NCI-H1048 (cell line): ENCODE data around the gene UNKL.

Experiments used
- DNase-seq: peaks from one replicate; lab custom pipeline; 2025; lab: John Stamatoyannopoulos, UW

The UNKL gene

GRCh38 chr16:1351582-1352362 lies 62.7 kb downstream of the UNKL start, which contains the start of the genes GNPTG and TSR3:
Gene GNPTG (plus strand): TSS chr16:1351931. CDS start chr16:1351966, 35 bp downstream.
Gene TSR3 (minus strand): TSS chr16:1351878. CDS start chr16:1351804, 74 bp downstream.
- DNase-seq, result peak; percentile 27

GRCh38 chr16:1351215-1351581 lies 63.3 kb downstream of the UNKL start:
- DNase-seq, result no peak

GRCh38 chr16:1350691-1351090 lies 63.8 kb downstream of the UNKL start:
- DNase-seq, result no peak

- no peak for DNase-seq
Observed at GRCh38 chr16:1349951-1350350, 64.6 kb downstream of the UNKL start.

- no peak for DNase-seq
Observed at GRCh38 chr16:1349351-1349750, 65.2 kb downstream of the UNKL start.

- no peak for DNase-seq
Observed at GRCh38 chr16:1348926-1349325, 65.6 kb downstream of the UNKL start.

- no peak for DNase-seq
Observed at GRCh38 chr16:1348441-1348840, 66.1 kb downstream of the UNKL start.

GRCh38 chr16:1347962-1348361 lies 66.5 kb downstream of the UNKL start:
- DNase-seq, result no peak

- no peak for DNase-seq
Observed at GRCh38 chr16:1347286-1347855, 67.1 kb downstream of the UNKL start.

- no peak for DNase-seq
Observed at GRCh38 chr16:1346422-1347285, 67.8 kb downstream of the UNKL start.

GRCh38 chr16:1345651-1346421 lies 68.7 kb downstream of the UNKL start:
- DNase-seq, result no peak

GRCh38 chr16:1345087-1345486 lies 69.4 kb downstream of the UNKL start:
- no peak for DNase-seq

GRCh38 chr16:1344499-1344898 lies 70.0 kb downstream of the UNKL start:
- no peak for DNase-seq

GRCh38 chr16:1343428-1344242 lies 70.9 kb downstream of the UNKL start:
- no peak for DNase-seq

GRCh38 chr16:1342526-1343427 lies 71.7 kb downstream of the UNKL start:
- peak; percentile 69 for DNase-seq

GRCh38 chr16:1341495-1342420 lies 72.7 kb downstream of the UNKL start:
- DNase-seq, result no peak

GRCh38 chr16:1340730-1341494 lies 73.6 kb downstream of the UNKL start:
- DNase-seq, result no peak
